WTC11 (cell line): Measurements from ENCODE around the gene SSNA1. TPM values are rescaled to one million over a fixed set of nuclear protein-coding genes. Genes with fewer than 3 reads are reported as not detected.

Source experiments
- ATF1 ChIP-seq: sonication (generic); formaldehyde crosslinking; IDR thresholded peaks from 2 replicates; pipeline ENCODE4 v1.8.1; 2023; ENCODE audit warnings: mild to moderate bottlenecking, moderate library complexity, missing genetic modification reagents
- CBFB ChIP-seq: sonication (generic); formaldehyde crosslinking; IDR thresholded peaks from 2 replicates; pipeline ENCODE4 v1.8.1; 2022; ENCODE audit warnings: mild to moderate bottlenecking, low read depth, missing genetic modification reagents
- ESRRA ChIP-seq: sonication (generic); formaldehyde crosslinking; IDR thresholded peaks from 2 replicates; pipeline ENCODE4 v1.8.1; 2022; ENCODE audit warnings: mild to moderate bottlenecking, missing genetic modification reagents, borderline replicate concordance
- GABPB1 ChIP-seq: sonication (generic); formaldehyde crosslinking; IDR thresholded peaks from 2 replicates; pipeline ENCODE4 v1.8.1; 2023; ENCODE audit warnings: mild to moderate bottlenecking, missing genetic modification reagents
- KAT7 ChIP-seq: sonication (generic); formaldehyde crosslinking; IDR thresholded peaks from 2 replicates; pipeline ENCODE4 v1.8.1; 2023; ENCODE audit warnings: missing genetic modification reagents, mild to moderate bottlenecking, borderline replicate concordance
- PRRX2 ChIP-seq: fragments of 250-450 bp; sonication (Bioruptor Pico); IDR thresholded peaks from 2 replicates; pipeline ENCODE4 v1.8.0; 2021; ENCODE audit warnings: mild to moderate bottlenecking
- TCF7 ChIP-seq: sonication (generic); formaldehyde crosslinking; IDR thresholded peaks from 2 replicates; pipeline ENCODE4 v1.8.0; 2022; ENCODE audit warnings: mild to moderate bottlenecking, low read depth, missing genetic modification reagents, moderate library complexity
- TEAD1 ChIP-seq: sonication (generic); formaldehyde crosslinking; IDR thresholded peaks from 2 replicates; pipeline ENCODE4 v1.8.0; 2022; ENCODE audit warnings: mild to moderate bottlenecking, missing genetic modification reagents
- ZBTB21 ChIP-seq: sonication (generic); formaldehyde crosslinking; IDR thresholded peaks from 2 replicates; pipeline ENCODE4 v1.8.1; 2023; ENCODE audit warnings: mild to moderate bottlenecking, missing genetic modification reagents, borderline replicate concordance
- ZNF121 ChIP-seq: sonication (generic); formaldehyde crosslinking; IDR thresholded peaks from 2 replicates; pipeline ENCODE4 v1.8.0; 2023; ENCODE audit warnings: missing genetic modification reagents
- ZNF138 ChIP-seq: sonication (generic); formaldehyde crosslinking; conservative IDR thresholded peaks from 2 replicates; pipeline ENCODE4 v1.8.1; 2022; ENCODE audit warnings: mild to moderate bottlenecking, moderate library complexity, missing genetic modification reagents
- ZNF232 ChIP-seq: sonication (generic); formaldehyde crosslinking; IDR thresholded peaks from 2 replicates; pipeline ENCODE4 v1.8.0; 2022; ENCODE audit warnings: mild to moderate bottlenecking, missing genetic modification reagents
- ZNF263 ChIP-seq: sonication (generic); formaldehyde crosslinking; IDR thresholded peaks from 2 replicates; pipeline ENCODE4 v1.8.1; 2022; ENCODE audit warnings: low read depth, mild to moderate bottlenecking, moderate library complexity, missing genetic modification reagents
- ZNF416 ChIP-seq: fragments of 250-450 bp; sonication (Bioruptor Pico); IDR thresholded peaks from 2 replicates; pipeline ENCODE4 v1.9.0; 2021; ENCODE audit warnings: mild to moderate bottlenecking, inconsistent platforms
- ZNF671 ChIP-seq: fragments of 250-450 bp; sonication (Bioruptor Pico); IDR thresholded peaks from 2 replicates; pipeline ENCODE4 v1.8.0; 2021; ENCODE audit warnings: mild to moderate bottlenecking
- total RNA-seq: library from RNA; stranded (reverse); gene quantifications from 3 replicates; pipeline ENCODE4 v1.2.3, GENCODE V29; 2021
- TF ChIP-seq, protein P1 (sequence below): sonication (generic); formaldehyde crosslinking; IDR thresholded peaks from 2 replicates; pipeline ENCODE4 v1.8.0; 2022; ENCODE audit warnings: missing genetic modification reagents
- TF ChIP-seq, protein P2 (sequence below): sonication (generic); formaldehyde crosslinking; IDR thresholded peaks from 2 replicates; pipeline ENCODE4 v1.8.1; 2022; ENCODE audit warnings: missing genetic modification reagents, borderline replicate concordance
- TF ChIP-seq, protein P3 (sequence below): sonication (generic); formaldehyde crosslinking; IDR thresholded peaks from 2 replicates; pipeline ENCODE4 v1.8.0; 2023; ENCODE audit warnings: mild to moderate bottlenecking, missing genetic modification reagents
- TF ChIP-seq, protein P4 (sequence below): sonication (generic); formaldehyde crosslinking; IDR thresholded peaks from 2 replicates; pipeline ENCODE4 v1.8.1; 2023; ENCODE audit warnings: mild to moderate bottlenecking, missing genetic modification reagents, moderate library complexity
- TF ChIP-seq, protein P5 (sequence below): sonication (generic); formaldehyde crosslinking; IDR thresholded peaks from 2 replicates; pipeline ENCODE4 v1.8.0; 2023; ENCODE audit warnings: missing genetic modification reagents
- TF ChIP-seq, protein P6 (sequence below): sonication (generic); formaldehyde crosslinking; IDR thresholded peaks from 2 replicates; pipeline ENCODE4 v1.8.1; 2022; ENCODE audit warnings: mild to moderate bottlenecking, moderate library complexity, missing genetic modification reagents
- TF ChIP-seq, protein P7 (sequence below): sonication (generic); formaldehyde crosslinking; IDR thresholded peaks from 2 replicates; pipeline ENCODE4 v1.8.1; 2022; ENCODE audit warnings: mild to moderate bottlenecking, missing genetic modification reagents, moderate library complexity, borderline replicate concordance

Gene SSNA1
- total RNA-seq, 1 experiment from 2014 or later, result 102 TPM

DNA sequence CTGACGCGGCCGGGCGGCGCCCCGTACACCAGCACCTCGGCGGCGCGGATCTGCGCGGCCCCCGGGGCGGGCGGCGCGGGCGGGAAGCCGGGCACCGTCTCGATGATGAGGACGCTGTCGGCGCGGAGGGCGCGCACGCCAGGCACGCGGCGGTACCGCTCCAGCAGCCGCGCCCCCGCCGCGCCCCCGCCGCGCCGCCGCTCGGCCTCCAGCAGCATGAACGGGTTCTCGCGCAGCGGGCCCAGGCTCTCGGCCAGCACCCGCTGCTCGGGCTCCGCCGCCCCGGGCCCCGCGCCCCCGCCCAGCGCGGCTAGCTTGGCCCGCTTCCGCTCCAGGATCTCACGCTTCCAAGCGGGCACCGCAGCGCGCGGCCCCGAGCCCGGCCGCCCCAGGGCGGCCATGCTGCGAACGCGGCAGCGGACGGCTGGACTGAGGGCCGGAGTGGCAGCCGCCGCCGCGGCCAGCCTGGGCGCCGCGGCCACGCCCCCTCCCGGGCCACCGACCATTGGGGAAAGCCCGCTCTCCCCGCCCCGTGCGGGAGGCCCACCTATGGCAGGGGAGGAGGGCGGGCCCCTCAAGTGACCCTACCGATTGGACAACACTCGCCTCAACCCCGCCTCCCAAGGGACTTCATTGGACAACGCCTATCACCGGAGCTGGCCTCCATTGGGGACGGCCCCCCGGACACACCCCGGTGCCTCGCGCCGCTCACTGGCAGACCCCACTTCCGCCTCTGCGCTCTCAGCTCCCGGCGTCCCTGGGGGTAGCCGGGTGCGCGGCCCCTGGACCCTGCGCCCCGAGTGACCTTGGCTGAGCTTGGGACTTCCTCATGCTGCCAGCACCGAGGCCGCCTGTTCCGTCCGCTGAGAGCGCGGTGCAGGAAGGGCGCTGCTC lies 12.1 kb downstream of the SSNA1 start, which contains the start of gene TPRN (continued):
- TF ChIP-seq, protein P1, sequence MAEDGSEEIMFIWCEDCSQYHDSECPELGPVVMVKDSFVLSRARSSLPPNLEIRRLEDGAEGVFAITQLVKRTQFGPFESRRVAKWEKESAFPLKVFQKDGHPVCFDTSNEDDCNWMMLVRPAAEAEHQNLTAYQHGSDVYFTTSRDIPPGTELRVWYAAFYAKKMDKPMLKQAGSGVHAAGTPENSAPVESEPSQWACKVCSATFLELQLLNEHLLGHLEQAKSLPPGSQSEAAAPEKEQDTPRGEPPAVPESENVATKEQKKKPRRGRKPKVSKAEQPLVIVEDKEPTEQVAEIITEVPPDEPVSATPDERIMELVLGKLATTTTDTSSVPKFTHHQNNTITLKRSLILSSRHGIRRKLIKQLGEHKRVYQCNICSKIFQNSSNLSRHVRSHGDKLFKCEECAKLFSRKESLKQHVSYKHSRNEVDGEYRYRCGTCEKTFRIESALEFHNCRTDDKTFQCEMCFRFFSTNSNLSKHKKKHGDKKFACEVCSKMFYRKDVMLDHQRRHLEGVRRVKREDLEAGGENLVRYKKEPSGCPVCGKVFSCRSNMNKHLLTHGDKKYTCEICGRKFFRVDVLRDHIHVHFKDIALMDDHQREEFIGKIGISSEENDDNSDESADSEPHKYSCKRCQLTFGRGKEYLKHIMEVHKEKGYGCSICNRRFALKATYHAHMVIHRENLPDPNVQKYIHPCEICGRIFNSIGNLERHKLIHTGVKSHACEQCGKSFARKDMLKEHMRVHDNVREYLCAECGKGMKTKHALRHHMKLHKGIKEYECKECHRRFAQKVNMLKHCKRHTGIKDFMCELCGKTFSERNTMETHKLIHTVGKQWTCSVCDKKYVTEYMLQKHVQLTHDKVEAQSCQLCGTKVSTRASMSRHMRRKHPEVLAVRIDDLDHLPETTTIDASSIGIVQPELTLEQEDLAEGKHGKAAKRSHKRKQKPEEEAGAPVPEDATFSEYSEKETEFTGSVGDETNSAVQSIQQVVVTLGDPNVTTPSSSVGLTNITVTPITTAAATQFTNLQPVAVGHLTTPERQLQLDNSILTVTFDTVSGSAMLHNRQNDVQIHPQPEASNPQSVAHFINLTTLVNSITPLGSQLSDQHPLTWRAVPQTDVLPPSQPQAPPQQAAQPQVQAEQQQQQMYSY, result no peak
- TF ChIP-seq KAT7 (CRISPR knock-in tag) (0 out of 2 replicates have a peak, but pooled peaks have one; percentile 33), ZNF138 (CRISPR knock-in tag) (no peak), GABPB1 (peak; percentile 77), TCF7 (CRISPR knock-in tag) (no peak; the same call in 1 of the 2 replicates), ESRRA (CRISPR knock-in tag) (peak; percentile 95), ZNF263 (CRISPR knock-in tag) (no peak), ZNF232 (no peak), ZBTB21 (CRISPR knock-in tag) (no peak), TEAD1 (CRISPR knock-in tag) (no peak), ZNF416 (CRISPR knock-in tag) (no peak), CBFB (CRISPR knock-in tag) (no peak), ZNF671 (CRISPR knock-in tag) (no peak), ATF1 (CRISPR knock-in tag) (no peak), PRRX2 (no peak), ZNF121 (CRISPR knock-in tag) (no peak)
- TF ChIP-seq, protein P2, sequence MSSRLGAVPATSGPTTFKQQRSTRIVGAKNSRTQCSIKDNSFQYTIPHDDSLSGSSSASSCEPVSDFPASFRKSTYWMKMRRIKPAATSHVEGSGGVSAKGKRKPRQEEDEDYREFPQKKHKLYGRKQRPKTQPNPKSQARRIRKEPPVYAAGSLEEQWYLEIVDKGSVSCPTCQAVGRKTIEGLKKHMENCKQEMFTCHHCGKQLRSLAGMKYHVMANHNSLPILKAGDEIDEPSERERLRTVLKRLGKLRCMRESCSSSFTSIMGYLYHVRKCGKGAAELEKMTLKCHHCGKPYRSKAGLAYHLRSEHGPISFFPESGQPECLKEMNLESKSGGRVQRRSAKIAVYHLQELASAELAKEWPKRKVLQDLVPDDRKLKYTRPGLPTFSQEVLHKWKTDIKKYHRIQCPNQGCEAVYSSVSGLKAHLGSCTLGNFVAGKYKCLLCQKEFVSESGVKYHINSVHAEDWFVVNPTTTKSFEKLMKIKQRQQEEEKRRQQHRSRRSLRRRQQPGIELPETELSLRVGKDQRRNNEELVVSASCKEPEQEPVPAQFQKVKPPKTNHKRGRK, result no peak
- TF ChIP-seq, protein P3, sequence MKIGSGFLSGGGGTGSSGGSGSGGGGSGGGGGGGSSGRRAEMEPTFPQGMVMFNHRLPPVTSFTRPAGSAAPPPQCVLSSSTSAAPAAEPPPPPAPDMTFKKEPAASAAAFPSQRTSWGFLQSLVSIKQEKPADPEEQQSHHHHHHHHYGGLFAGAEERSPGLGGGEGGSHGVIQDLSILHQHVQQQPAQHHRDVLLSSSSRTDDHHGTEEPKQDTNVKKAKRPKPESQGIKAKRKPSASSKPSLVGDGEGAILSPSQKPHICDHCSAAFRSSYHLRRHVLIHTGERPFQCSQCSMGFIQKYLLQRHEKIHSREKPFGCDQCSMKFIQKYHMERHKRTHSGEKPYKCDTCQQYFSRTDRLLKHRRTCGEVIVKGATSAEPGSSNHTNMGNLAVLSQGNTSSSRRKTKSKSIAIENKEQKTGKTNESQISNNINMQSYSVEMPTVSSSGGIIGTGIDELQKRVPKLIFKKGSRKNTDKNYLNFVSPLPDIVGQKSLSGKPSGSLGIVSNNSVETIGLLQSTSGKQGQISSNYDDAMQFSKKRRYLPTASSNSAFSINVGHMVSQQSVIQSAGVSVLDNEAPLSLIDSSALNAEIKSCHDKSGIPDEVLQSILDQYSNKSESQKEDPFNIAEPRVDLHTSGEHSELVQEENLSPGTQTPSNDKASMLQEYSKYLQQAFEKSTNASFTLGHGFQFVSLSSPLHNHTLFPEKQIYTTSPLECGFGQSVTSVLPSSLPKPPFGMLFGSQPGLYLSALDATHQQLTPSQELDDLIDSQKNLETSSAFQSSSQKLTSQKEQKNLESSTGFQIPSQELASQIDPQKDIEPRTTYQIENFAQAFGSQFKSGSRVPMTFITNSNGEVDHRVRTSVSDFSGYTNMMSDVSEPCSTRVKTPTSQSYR (CRISPR knock-in tag), result no peak
- TF ChIP-seq, protein P4, sequence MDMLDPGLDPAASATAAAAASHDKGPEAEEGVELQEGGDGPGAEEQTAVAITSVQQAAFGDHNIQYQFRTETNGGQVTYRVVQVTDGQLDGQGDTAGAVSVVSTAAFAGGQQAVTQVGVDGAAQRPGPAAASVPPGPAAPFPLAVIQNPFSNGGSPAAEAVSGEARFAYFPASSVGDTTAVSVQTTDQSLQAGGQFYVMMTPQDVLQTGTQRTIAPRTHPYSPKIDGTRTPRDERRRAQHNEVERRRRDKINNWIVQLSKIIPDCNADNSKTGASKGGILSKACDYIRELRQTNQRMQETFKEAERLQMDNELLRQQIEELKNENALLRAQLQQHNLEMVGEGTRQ (CRISPR knock-in tag), result peak; percentile 34; the same call in 1 of the 2 replicates
- TF ChIP-seq, protein P5, sequence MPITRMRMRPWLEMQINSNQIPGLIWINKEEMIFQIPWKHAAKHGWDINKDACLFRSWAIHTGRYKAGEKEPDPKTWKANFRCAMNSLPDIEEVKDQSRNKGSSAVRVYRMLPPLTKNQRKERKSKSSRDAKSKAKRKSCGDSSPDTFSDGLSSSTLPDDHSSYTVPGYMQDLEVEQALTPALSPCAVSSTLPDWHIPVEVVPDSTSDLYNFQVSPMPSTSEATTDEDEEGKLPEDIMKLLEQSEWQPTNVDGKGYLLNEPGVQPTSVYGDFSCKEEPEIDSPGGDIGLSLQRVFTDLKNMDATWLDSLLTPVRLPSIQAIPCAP (CRISPR knock-in tag), result no peak
- TF ChIP-seq, protein P6, sequence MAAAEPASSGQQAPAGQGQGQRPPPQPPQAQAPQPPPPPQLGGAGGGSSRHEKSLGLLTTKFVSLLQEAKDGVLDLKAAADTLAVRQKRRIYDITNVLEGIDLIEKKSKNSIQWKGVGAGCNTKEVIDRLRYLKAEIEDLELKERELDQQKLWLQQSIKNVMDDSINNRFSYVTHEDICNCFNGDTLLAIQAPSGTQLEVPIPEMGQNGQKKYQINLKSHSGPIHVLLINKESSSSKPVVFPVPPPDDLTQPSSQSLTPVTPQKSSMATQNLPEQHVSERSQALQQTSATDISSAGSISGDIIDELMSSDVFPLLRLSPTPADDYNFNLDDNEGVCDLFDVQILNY, result peak; percentile 64; the same call in 1 of the 2 replicates
- TF ChIP-seq, protein P7, sequence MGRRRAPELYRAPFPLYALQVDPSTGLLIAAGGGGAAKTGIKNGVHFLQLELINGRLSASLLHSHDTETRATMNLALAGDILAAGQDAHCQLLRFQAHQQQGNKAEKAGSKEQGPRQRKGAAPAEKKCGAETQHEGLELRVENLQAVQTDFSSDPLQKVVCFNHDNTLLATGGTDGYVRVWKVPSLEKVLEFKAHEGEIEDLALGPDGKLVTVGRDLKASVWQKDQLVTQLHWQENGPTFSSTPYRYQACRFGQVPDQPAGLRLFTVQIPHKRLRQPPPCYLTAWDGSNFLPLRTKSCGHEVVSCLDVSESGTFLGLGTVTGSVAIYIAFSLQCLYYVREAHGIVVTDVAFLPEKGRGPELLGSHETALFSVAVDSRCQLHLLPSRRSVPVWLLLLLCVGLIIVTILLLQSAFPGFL, result no peak
